Right hindlimb (tissue), 1 donor: ENCODE data around the gene SLC9A3.
A peak's percentile ranks its signal among the peaks of the same experiment; 100 is the strongest.
"Not testable (repeated sequence)": the region's sequence is repeated elsewhere in the genome, so short reads cannot be mapped to it uniquely, and the experiment has no call there.

Experiments used
- DNase-seq: peaks from one replicate; pipeline ENCODE4 v3.0.0-alpha.2; 2018

SLC9A3 gene

DNA sequence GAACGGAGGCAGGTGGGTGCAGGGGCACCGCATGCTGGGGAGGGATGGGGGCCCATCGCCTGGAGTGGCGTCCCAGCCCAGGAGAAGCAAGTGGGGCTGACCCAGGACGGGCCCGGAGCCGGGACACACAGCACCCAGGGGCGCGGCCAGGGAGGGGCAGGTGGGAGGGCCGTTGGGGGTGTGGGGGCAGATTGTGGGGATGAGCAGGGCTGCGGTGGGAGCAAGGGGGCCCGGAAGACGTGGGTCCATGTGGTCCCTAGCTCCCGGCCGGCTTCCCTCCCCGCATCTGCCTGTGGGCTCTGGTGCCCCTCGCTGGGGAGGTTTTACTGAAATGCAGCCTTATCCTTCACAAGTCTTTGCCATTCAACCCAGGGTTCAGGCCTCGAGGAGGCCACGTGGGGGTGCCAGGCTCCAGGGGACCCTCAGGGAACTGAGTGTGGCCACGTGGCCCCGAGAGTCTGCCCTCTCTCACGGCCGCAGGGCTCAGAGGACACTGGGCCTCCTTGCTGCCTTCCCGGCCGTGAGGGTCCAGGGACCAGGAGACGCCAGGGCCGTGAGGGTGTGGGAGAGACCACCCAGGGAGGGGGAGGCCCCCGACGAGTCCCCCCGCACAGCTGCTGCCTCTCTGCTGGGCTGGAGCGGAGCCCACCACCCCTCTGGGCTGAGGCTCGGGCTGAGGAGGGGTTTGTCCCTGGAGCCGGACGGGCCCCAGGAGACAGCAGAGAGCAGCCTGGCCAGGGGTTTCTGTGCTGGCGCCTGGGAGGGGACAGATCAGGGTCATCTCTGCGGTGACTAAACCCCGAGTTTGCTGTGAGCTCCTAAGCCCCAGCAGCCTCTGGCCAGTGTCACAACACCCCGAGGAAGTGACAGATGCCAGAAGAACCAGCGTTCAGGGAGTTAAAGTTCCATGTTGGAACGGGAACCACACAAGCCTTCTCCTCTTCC is 35.2 kb downstream of the SLC9A3 start:
- no peak for DNase-seq

GRCh38 chr5:488241-488640 is 36.0 kb downstream of the SLC9A3 start:
- no peak for DNase-seq

DNA sequence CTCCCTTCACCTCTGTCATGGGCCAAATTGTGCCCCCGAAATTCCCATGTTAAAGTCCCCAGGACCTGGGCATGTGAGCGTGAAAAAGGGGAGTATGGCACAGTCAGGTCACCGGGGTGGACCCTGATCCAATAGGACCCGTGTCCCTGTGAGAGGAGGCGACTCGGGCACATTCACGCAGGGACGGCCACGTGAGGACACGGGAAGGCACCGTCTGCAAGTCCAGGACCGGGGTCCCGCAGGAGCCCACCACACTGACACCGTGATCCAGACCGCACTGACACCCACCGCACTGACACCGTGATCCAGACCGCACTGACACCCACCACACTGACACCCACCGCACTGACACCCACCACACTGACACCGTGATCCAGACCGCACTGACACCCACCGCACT is 37.7 kb downstream of the SLC9A3 start:
- DNase-seq, result not testable (repeated sequence)

DNA sequence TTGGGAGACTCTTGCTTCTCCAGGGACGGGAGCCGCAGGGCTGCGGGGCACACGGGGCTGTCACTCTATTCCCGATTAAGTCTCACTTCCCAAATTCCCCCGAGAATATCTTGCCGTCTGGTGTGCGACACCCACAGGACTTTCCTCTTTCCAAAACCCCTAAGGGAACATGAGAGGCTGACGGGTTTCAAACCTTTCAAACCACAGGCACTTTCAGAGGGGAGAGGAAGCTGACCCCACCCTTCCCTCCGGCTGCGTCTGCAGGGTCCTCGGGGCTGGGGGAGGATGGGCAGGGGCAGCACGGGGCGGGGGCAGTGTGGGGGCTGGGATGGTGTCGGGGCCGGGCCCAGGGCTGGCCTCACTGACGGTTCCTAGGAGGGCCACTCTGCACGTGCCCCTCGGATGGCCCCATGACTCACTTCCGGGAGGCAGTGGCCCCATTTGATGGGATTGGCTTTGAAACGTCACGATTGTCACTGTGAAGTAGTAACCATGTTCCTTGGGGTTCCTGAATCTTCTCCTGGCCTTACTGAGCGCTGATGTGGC is 38.2 kb downstream of the SLC9A3 start:
- no peak for DNase-seq

GRCh38 chr5:485113-485945 is 38.9 kb downstream of the SLC9A3 start:
- no peak for DNase-seq

GRCh38 chr5:484556-484955 is 39.7 kb downstream of the SLC9A3 start:
- DNase-seq, result no peak

DNA sequence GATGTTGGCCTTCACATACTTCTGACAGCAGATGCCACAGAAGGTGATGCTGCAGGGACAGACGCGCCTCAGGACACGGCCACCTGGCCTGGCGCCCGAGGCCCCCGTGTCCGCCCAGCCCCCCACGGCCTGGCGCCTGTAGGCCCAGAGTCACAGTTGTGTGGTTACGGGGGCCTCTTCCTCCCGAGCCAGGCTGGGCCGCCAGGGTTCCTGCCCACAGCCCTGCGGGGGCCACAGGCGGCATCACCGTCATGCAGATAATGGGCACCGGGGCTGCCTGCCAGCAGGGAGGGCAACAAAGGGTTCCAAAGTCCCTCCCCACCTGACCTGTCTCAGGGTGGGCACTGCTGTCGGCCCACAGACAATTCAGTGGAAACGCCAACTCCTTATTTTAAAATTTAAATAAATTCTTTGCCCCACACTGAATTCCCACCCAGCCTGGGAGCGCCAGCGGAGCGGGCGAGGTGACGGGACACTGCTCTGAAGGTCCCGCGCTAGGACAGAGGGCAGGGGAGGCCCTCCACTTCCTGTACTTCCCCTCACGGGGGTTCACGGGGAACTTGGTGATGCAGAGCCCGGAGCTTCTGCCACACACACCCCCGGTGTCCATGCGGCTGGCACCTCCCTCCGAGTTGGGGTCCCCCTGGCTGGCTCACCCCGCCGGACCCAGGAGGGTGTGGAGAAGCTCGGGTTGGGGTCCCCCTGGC is 40.7 kb downstream of the SLC9A3 start:
- DNase-seq, result no peak

DNA sequence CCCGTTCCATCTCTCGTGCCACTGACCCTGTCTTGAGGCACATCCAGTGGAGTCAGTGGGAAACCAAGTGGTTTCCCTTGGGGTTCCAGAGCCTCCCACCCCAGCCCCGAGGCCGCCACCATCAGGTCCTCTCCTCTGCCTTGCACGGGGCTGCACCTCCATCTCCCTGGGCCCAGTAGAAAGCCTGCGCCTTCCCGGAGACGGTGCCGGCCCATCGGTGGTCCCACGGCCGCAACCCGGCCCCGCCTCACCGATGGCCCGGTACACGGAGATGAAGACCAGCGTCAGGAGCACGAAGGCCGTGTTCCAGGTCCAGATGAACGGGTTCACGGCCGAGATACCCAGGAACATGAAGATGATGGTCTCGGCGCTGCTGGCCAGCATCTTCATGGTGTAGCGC is 41.2 kb downstream of the SLC9A3 start:
- DNase-seq, result no peak

DNA sequence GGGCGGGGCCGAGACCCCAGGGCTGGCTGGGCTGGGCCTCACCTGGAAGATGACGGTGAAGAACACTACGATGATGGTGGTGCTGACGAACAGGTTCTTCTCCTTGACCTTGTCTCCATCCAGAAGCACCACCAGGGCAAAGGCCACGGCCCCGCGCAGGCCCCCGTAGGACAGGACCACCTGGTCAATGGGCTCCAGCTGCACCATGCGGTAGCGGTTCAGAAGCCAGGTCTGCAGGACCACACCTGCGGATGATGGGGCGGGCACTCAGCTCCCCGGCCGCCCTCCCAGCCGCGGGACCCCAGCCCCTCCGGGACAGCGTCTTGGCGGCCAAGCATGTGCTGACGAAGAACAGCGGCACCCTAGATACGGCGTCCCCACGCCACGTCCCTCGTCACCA is 41.7 kb downstream of the SLC9A3 start:
- no peak for DNase-seq

DNA sequence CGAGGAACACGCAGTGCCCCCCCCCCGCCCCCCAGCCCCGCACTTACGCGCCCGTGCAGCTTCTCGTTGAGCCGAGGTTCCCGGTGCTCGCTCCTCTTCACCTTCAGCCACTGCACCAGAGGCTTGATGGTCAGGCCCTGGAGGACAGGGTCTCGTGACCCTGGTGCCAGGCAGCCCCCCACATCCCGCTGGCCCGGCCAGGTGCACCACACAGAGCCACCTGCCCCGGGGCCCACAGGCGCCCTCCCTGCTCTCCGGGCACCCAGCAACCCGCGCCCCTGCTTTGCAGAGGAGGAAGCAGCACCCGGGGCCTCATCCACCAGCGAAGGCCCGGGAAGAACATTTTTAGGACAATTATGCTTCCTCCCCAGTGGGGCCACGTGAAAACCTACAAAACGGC is 42.2 kb downstream of the SLC9A3 start:
- no peak for DNase-seq

DNA sequence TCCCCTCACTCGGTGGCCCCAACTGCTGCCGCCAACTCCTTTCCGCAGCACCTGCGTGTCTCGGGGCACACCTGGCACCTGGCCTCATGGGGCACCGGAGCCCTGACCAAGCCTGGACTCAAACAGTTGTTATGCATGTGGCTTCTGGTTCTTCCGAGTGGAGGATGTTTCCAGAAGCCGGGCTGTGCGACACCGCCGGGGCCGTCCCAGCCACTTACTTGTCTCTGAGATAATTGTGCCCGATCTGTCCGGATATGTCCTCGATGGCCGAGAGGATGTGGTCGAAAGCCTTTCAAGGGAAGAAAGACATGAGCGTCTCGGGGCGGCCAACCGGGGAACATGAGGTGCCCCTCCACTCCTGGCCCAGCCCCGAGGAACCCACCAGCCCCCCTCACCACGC is 42.9 kb downstream of the SLC9A3 start:
- no peak for DNase-seq

- DNase-seq, result no peak
Observed at GRCh38 chr5:479566-480319, 44.5 kb downstream of the SLC9A3 start.

- no peak for DNase-seq
Observed at GRCh38 chr5:478982-479535, 45.2 kb downstream of the SLC9A3 start.

DNA sequence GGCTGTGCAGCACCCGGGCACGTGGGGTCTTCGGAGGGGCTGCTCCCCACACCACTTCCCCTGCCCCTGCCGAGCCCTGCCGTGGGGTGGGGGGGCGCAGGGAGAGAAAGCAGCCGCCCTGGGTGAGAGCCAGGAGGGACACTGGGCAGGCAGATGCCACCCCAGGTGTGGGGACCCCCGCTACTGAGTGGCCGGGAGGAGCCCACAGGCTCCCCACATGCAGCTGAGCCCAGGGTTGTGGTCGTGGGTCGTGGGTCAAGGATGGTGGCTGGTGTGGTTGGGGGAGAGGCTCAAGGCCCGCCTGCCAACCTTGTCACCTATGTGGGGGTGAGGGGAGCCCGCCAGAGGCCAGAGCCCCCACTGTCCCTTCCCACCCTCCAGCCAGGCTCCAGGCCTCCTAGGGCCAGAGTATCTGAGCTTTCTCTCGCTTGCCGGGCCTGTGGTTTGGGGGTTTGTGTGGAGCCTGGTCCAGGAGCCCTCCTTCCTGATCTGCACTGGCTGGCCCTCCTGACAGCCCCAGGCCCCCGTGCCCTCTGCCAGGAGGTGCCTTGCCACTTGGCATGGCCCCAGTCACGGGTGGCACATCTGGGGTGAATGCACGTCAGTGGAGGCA is 45.8 kb downstream of the SLC9A3 start:
- DNase-seq, result no peak

- DNase-seq, result no peak
Observed at GRCh38 chr5:477871-478270, 46.4 kb downstream of the SLC9A3 start.

DNA sequence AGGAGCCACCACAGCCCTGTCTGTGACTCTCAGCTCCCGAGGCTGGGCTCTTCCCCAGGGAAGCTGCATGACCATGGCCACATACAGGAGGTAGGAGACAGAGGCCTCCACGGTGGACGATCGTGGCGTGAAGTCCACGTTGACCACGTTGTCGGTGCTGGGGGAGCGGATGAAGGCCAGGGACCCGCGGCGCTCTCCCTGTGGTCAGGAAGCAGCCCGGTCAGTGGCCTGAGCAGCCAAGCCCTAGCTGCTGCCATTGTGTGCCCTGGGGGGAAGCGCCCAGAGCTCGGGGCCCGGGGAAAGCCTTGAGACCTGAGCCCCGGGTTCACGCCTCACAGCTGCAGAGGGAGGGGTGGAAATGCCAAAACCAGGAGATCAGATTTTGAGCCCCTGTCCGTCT is 47.0 kb downstream of the SLC9A3 start:
- DNase-seq, result no peak

DNA sequence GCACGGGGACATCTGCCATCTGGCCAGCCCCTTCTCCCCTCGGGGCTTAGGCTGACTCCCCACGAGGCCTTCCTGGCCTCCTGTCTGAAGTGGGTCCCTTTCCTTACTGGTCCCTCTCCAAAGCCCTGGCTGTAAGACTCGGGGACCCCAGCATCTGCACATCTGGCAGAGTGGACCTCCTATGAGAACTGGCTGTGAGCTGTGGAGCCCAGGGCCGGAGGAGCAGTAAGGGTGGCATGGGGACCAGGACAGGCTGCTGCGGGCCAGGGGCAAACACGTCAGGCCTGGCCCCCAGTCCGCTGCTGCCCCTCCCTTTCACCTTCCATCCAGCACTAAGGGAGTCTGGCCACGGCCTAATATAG is 47.5 kb downstream of the SLC9A3 start:
- DNase-seq, result no peak

GRCh38 chr5:476102-476813 is 48.0 kb downstream of the SLC9A3 start:
- peak; percentile 19 for DNase-seq

- DNase-seq, result peak; percentile 15
Observed at GRCh38 chr5:475704-476101, 48.5 kb downstream of the SLC9A3 start.

DNA sequence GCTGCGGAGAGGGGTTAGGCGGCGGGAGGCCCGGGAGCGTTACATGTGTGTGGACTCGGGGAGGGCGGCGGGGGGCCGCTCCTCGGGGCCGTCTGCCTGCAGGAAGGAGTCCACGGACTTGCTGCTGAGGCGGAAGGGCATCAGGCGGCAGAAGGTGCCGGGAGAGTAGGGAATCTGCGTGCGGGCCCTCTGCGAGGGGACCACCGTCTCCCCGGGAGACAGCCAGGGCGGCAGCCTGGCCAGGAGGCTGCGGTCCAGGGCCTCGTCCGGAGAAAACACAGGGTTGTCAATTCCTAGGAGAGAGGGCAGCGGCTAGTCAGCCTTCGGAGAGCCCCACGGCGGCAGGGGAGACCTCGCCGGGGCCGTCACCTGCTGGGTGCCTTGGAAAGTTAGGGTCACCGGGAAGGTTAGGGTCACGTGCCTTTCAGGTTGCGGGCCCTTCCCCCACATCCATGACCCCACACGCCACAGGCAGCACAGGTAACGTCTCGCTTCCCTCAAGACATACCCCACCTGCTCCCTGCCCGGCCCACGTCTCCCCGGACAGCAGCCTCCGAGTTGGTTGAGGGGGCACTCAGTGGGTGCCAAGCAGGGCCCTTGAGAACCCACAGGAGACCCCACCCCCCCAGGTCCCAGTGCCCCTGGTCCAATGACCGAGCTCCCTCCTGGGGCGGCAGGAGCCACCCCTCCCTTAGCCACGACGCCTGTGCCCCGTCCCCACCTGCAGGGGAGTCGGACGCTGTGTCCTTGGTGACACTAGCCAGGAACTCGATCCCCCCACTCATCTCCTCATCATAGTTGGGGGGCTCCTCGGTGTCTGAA is 49.2 kb downstream of the SLC9A3 start:
- peak; percentile 31 for DNase-seq
